ENCODE measurements around the gene RABGAP1.
"Not testable (repeated sequence)": the region's sequence is repeated elsewhere in the genome, so short reads cannot be mapped to it uniquely, and the experiment has no call there.

Gene RABGAP1

DNA sequence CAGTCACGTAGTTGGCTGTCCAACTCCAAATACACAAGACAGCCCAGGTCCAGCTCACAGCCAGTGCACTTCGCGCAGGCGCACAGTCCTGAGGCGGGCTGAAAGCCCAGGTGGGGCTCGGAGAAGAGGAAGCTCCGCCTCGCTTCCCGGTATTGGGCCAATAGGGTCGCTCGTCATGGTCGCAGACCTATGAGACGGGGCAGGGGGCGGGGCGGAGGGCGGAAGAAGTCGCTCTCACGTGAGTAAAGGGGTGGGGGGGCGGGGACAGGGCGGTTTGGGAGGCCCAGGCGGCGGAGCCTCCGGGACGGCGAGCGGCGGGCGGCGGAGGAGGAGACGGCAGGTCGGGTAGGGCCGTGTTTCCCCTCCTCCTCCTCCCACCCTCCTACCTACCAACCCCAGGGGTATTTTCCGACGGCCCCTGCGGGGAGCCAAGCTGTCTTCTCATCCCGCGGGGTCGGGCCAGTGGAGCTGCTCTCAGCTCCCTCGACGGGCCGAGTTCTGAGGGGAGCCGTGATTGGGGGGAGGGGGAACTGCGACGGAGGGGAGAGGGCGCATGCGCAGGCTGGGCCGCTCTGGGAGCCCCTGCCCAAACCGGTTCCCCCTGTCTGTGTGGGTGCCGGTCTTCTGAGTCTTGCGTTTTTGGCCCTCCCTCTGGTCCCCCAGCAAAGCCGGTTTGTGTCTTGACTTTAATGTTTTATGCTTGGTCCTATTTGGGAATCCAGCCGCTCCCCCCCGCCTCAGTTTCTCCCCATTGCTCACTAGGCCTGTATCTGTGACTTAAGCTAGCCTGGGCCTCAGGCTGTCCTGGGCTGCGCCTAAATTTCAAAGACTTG lies at the start of gene RABGAP1:
TSS of gene RABGAP1 (plus strand) at position 272 of the 833 bp plus-strand sequence. CDS start 16,040 bp downstream, outside the sequence.
- H3K4me3 ChIP-seq (ENCODE audit: control insufficient read depth, low read depth, low read length), result peak within 1 kb of the TSS; percentile 76
- DNase-seq (ENCODE audit: low read depth), result peak; percentile 96
- TF ChIP-seq CTCF (conservative IDR thresholded peaks at IDR 0.05; ENCODE audit: control insufficient read depth, insufficient read depth, low read depth, low read length), result no peak

- DNase-seq (ENCODE audit: low read depth), result peak; percentile 68
- H3K4me3 ChIP-seq (ENCODE audit: control insufficient read depth, low read depth, low read length), result no peak overlapping the region
- no peak for TF ChIP-seq CTCF (conservative IDR thresholded peaks at IDR 0.05; ENCODE audit: control insufficient read depth, insufficient read depth, low read depth, low read length)
These were observed 42.9 kb upstream of the RABGAP1 start for GRCh38 chr9:122897969-122898368.

GRCh38 chr9:122900791-122901190 lies 40.0 kb upstream of the RABGAP1 start:
- no peak overlapping the region for H3K4me3 ChIP-seq (ENCODE audit: control insufficient read depth, low read depth, low read length)
- TF ChIP-seq CTCF (conservative IDR thresholded peaks at IDR 0.05; ENCODE audit: control insufficient read depth, insufficient read depth, low read depth, low read length), result no peak
- DNase-seq (ENCODE audit: low read depth), result peak; percentile 47

DNA sequence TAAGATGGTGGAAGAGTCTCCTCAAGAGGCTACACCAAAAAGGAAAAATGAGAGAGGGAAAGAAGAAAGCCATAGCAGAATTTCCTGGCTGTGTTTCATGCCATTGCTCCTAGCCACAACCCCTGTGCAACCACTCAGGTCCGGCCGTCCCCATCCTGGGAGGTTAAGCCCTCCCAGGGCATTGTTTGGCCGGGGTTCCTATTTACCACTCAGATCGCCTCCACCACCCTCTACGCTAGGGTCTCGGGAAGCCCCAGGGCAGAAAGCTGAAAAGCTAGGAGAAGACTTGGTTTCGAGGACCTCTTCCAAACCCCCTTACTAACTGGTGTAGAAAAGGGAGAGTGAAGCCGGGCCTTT lies 36.4 kb upstream of the RABGAP1 start:
- TF ChIP-seq CTCF (conservative IDR thresholded peaks at IDR 0.05; ENCODE audit: control insufficient read depth, insufficient read depth, low read depth, low read length), result no peak
- peak overlapping the region; percentile 91 for H3K4me3 ChIP-seq (ENCODE audit: control insufficient read depth, low read depth, low read length)
- peak; percentile 39 for DNase-seq (ENCODE audit: low read depth)

- TF ChIP-seq CTCF (conservative IDR thresholded peaks at IDR 0.05; ENCODE audit: control insufficient read depth, insufficient read depth, low read depth, low read length), result no peak
These were observed 35.8 kb upstream of the RABGAP1 start, which contains the start of gene RC3H2 for GRCh38 chr9:122904823-122905710. Gene RC3H2 (minus strand): TSS chr9:122905359. CDS start chr9:122897509, 7,850 bp downstream.

GRCh38 chr9:122906122-122906521 lies 34.7 kb upstream of the RABGAP1 start:
- H3K4me3 ChIP-seq (ENCODE audit: control insufficient read depth, low read depth, low read length); DNase-seq (ENCODE audit: low read depth): not testable (repeated sequence)

More at GRCh38 chr9:122904823-122905710, 35.8 kb upstream of the RABGAP1 start, which contains the start of gene RC3H2:
- H3K4me3 ChIP-seq (ENCODE audit: control insufficient read depth, low read depth, low read length), result peak within 1 kb of the TSS; percentile 91
- DNase-seq (ENCODE audit: low read depth), result peak; percentile 100

GRCh38 chr9:122912671-122912963 lies 28.2 kb upstream of the RABGAP1 start:
- no peak for DNase-seq (ENCODE audit: low read depth)
- H3K4me3 ChIP-seq (ENCODE audit: control insufficient read depth, low read depth, low read length), result peak overlapping the region; percentile 94
- no peak for TF ChIP-seq CTCF (conservative IDR thresholded peaks at IDR 0.05; ENCODE audit: control insufficient read depth, insufficient read depth, low read depth, low read length)
